Middle frontal gyrus (tissue), 1 donor: Measurements from ENCODE around the gene JARID2.
"Not testable (repeated sequence)": the region's sequence is repeated elsewhere in the genome, so short reads cannot be mapped to it uniquely, and the experiment has no call there.

Source experiments
- DNase-seq: peaks from one replicate; pipeline ENCODE4 v3.0.0-alpha.2; 2015; ENCODE audit warnings: low spot score; ENCODE audit errors: extremely low spot score

The JARID2 gene

DNA sequence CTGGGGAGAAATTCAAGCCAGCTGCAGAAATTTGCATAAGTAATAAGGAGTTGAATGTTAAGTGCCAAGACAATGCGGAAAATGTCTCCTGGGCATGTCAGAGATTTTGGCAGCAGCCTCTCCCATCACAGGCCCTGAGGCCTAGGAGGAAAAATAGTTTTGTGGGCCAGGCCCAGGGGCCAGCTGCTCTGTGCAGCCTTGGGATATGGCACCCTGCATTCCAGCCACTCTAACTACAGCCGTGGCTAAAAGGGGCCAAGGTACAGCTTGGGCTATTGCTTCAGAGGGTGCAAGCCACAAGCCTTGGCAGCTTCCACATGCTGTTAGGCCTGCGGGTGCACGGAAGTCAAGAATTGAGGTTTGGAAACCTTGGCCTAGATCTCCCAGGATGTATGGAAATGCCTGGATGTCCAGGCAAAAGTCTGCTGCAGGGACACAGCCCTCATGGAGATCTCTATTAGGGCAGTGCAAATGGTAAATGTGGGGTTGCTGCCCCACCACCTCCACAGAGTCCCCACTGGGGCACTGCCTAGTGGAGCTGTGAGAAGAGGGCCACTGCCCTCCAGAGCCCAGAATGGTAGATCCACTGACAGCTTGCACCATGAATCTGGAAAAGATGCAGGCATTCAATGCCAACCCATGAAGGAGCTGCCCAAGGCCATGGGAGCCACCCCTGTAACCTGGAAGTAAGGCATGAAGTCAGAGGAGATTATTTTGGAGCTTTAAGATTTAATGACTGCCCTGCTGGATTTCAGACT lies 290.5 kb downstream of the JARID2 start:
- DNase-seq = no peak

DNA sequence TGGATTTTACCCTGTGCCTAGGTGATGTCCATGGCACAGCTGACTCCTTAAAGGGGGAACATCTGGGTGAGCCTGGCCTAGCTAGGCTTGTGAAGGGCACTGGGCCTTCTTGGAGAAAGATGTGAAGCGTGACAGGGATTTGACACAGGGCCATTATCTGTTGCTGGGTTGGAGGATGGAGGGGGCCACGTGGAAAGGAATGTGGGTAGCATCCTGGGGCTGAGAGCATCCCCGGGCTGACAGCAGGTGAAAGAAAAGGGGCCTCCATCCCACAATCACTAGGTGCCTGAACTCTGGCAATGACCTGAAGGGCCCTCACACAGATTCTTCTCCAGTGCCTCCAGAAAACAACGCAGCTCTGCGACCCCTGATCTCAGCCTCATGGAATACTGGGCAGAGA lies 292.2 kb downstream of the JARID2 start:
- DNase-seq = no peak

DNA sequence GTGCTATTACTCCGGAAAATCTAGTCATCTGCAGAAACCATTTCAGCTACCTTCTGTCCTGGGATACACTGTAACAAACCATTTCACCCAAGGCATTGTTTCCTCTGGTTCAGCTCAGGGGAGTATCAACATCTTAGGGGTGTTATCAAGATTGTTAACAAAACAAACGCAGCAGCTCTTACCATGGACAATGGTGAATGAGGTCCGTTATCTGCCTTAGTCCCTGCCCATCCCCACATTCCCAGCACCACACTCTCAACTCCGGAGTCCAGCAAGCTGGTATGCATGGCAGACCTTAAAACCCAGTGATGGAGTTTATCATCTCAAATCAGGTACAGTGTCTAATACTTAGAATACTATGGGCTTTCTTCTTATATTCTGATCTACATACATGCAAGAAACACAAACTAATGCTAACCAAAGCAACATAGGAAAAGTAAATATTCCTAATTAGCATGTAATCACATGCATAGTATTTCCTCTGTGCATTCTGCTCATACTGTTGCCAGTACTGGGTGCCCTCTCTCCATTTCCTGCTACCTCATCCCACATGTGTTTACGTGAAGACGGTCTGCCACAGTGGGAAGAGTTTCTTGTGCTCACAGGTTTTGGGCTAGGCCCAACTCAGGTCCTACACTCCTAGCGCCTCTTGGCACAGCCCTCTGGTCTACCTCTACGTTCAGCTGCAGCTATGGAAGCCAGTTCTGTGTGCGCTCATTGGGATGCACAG lies 293.1 kb downstream of the JARID2 start:
- DNase-seq = no peak

DNA sequence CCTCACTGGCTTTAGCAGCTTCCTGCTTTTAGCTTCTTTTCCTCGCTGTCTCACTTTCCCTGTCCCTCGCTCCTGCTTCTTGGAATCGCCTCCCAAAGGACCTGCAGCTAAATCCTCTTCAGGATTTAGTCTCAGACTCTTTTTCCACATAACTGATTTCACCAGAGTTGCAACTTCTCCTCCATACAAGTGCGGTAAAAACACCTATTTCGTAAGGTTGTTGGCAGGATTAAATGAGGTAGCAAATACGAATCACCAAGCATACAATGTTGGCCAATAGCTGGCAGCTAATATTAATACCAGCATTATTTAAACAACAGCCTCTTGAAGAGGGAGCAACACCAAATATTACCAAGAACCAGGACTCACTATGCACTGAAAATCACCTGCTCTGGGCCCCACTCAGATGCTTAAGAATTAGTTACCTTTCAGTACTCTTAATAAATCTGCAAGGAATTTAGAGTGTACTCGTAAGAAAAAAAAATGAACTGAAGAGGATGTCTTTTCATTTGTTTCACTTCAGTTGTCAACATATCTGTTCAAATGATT lies 293.9 kb downstream of the JARID2 start:
- no peak for DNase-seq

DNA sequence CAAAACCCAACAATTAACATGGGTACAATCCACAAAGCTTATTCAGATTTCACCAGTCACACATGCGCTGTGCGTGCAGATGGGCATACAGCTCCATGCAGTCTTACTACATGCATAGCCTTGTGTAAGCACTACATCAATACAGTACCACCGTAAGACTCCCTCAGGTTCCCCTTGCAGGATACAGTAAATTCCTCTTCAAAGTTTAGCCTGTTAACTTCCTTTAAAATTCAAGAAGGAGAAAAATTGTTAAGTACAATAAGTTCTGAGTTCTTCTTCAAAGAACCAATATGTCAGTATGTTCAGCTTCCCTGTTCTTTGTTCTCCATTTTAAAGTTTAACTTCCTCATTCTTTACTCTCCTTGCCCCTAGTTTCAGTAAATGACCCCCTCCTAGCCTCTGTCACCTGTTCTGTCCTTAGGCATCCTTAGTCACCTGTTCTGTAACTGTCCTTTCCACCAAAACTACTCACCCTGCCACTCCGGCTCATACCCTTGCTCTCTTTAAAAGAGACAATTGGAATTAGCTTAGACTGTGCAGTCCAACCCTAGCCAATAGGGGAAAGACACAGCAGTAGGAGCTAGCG lies 297.6 kb downstream of the JARID2 start:
- not testable (repeated sequence) for DNase-seq

DNA sequence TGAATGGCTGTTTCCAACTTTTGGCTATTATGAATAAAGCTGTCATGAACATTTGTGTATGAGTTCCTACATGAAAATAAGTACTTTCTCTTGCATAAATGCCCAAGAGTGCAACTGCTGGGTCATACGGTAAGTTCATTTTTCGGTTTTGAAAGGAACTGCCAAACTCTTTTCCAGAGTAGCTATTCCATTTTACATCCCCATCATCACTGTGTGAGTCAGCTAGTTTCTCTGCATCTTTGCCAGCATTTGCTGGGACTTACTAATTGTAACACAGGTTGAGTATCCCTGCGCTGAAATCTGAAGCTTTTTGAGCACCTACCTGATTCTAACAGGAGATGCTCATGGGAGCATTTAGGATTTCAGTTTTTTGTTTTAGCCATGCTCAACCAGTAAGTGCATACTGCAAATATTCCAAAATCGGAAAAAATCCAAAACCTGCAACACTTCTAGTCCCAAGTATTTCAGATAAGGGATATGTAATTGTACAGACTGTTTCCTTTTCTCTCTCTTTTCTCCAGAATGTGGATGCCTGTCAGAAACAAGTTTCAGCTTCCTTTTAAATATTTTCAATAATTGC lies 298.5 kb downstream of the JARID2 start:
- DNase-seq = no peak

DNA sequence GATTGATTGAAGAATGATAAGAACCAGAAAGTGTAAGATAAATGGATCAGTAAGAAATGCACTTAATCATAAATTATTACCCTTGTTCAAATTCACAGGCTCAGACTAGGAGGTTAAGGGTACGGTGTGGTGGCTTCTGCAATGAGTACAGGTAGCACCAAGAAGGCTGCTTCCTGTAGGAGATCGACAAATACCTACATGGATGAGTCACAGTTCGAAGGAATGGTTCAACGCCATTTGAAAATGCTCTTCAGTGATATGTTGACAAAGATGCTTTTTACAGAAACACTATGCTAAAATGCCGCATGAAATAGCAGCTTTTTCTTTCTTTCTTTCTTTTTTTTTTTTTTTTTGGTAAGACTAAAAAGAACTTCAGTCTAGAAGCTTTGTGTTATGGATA lies 300.7 kb downstream of the JARID2 start:
- no peak for DNase-seq

DNA sequence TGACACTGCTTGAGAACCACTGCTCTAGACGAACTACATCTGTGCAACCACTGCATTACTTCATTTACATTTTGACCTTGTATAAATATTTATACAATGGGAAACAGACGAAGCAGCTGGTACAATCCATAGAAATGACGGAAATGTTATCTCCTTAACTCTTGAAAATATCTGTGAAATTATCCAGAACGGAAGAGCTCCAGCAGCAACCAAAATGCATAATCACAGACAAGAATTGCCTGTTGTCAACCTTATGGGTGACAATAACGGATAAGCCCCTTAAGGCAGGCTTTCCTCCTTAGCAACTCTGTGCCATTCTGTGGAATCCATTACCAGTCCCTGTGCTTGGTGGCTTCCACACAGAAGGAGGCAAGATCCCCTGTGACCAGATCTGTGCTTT lies 301.5 kb downstream of the JARID2 start:
- no peak for DNase-seq

DNA sequence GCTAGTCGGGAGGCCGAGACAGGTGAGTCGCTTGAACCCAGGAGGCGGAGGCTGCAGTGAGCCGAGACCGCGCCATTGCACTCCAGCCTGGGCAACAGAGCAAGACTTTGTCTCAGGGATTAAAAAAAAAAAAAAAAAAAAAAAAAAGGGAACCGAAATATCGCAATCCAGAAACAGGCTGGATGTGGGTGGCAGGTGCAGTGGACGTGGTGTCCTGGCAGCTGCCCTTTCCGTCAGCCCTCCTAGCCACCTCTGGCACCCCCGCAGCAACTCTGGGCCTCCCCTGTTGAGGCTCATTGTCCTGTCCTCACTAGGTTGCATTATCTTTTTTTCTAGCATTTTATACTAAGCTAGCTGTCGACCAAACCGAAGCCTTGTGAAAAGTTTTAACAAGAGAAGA lies 303.5 kb downstream of the JARID2 start:
- DNase-seq = no peak

DNA sequence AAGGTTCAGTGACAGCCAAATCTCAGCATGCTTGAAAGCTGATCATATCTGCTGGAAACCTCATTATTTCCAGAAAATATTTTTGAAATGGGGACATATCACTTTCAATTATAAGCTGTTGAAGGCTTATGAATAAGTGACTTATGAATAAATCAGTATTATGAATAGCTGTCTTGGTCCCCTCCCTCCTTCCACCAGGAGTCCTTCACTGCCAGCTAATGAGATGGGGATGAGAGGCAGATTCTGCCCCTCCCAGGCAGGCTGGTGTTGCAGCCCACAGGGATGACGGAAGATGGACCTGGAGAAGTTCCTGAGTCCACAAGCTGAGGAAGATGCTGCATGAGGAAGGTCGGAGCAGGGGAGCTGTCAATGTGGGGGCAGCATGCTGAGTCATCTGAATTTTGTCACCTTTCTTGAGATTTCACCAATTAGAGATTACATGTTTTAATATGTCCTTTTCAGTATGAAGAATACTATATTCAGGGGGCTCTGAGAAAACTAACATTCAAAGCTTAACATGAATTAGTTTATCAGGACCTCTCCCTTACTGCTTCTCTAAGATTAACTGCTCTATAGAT lies 304.8 kb downstream of the JARID2 start:
- DNase-seq = no peak

DNA sequence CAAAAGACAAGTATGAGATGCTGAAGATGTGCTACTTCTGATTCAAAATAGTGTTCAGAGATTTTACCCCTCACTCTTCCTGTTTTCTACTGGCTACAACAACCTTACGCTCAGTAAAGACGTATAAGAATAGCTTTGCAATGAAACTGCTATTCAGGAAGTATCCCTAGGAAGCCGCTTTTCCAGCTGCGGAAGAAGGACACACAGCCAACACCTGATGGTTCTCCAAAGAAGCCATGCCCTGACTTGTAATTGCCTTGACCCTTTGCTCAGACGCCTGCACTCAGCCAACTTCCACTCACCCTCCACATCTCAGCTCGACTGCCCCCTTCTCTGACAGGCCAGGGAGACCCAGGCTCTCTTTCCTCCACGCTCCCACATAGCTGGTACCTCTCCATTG lies 305.4 kb downstream of the JARID2 start:
- DNase-seq = no peak

DNA sequence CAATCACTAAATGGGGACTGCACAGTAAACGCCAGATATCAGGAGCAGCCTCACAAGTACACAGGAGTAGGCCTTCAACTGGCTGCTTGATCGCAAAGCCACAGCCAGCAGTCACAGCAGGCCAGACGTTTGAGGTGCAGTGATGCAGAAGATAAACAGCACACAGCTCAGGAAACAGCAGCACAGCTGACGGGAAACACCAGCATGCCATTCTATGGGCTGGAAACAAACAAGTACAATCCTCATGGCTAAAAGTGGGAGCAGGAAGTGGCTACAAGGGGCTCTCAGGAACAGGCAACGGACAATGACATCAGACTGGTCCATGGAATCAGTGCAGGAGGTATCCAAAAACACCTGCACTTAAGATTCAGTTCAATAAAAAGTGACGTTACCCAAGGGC lies 305.9 kb downstream of the JARID2 start:
- DNase-seq = no peak

DNA sequence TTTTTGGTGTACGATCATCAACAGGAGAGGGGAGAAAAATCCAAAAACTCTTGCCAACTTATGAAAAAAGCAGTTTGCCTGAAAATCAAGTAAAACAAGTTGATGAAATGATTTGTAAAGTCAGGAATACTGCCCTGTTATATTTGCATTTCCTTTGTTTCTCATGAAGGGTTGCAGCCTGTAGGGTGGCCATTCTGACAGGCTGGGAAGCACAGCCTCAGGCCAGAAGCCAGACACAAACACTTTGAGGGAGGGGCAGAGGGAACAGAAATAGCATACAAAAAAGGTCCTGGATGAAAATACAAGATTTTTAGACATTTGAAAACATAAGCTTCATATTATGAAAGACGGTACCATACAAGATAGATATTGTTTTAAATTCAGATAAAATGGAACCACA lies 307.2 kb downstream of the JARID2 start:
- DNase-seq = no peak

DNA sequence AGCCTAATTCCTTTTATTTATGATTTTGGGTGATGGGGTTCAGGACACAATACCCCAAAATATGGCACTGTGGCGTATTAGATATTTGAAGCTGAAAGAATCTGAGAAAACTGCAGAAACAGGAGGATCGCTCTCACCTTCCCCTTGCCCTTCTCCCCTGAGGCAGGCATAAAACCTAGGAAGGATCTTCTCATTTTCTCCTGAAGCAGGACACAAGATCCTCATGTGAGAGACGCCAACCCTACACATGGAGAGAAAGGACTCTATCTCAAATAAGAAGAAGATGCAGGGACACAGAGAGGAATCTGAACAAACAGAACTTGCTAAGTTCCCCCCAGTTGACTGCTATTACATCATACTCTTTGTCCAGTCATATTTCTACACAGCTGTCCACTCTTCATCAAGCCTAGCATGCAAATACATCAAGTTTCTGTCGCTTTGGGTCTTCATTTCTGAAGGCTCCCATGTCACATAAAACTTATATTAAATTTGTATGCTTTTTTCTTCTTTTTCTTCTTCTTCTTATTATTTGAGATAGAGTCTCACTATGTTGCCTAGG lies 307.9 kb downstream of the JARID2 start:
- DNase-seq = no peak

DNA sequence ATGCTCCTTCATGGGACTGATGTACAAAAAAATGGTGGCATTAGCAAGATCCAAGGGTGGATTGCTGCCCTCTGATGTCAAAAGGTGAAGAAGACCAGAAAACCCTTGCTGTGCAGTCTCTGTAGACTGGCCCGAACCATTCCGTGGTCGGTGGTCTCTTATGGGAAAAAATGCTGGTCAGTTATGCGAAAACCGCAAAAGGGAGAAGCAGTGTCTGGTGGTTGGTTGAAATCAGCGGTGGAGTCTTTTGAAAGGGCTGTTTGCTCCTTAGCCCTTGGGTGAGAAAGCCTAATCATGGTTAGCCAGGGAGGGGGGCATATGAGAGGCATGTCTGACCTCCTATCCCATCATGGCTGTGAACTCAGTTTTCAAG lies 308.8 kb downstream of the JARID2 start:
- no peak for DNase-seq

DNA sequence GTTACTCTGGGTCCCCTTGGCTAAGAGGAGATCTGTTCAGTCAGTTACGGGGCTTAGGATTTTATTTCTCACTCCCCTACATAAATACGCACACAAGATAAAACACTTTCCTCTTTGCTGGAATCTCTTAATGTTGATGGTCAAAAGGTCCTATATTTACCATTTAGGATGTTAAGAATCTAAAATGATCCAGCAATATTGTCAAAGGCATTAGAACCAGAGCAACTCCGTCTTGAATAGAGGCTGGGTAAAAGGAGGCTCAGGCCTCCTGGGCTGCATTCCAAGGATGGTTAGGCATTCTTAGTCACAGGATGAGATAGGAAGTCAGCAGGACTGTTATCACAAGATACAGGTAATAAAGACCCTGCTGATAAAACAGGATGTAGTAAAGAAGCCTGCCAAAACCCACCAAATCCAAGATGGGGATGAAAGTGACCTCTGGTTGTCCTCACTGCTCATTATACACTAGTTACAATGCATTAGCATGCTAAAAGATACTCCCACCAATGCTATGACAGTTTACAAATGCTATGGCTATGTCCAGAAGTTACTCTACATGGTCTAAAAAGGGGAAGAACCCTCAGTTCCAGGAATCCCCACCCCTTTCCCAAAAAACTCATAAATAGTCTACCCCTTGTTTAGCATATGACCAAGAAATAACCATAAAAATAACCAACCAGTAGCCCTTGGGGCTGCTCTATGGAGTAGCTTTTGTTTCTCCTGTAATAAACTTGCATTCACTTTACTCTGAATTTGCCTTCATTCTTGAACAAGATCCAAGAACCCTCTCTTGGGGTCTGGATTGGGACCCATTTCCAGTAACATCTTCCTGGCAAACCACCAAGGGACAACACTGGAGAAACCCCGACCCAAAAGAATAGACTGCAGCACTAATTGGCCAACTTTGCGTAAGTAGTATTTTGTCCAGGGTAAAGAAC lies 309.5 kb downstream of the JARID2 start:
- no peak for DNase-seq

DNA sequence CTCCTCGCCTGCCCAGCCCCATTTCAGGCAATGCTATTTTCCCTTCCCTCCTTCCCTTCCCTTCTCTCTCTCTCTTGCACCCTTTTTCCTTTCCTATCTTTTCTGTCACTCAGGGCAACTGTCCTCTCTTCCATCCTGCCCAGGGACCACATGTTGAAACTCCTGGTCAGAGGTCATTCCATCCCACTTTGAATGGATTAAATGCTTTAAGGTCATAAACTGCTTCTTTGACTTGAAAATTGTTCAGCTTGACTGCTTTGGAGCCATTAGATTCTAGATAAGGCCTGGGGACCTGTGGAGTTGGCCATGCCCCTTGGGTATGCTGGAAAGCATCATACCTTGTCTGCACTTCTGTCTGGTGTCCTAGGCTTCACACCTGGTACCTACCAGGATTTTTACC lies 310.8 kb downstream of the JARID2 start:
- DNase-seq = no peak

DNA sequence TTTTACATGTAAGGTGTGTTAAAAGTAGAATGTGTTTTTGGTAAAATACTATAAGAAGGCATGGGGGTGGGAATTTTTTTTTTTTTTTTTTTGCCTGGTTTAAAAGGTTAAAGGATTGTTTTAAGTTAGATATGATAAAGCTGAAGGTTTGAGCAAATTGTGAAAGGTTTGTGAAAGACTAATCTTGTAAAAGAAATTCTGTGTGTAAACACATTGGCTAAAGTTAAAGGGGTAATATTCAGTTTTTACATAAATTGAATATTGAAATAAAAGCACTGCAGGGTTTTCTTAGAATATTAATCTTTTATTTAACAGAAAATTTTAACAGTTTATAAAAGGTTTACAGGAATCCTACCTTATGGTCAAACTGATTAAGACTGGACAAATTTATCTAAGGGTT lies 311.3 kb downstream of the JARID2 start:
- DNase-seq = no peak

DNA sequence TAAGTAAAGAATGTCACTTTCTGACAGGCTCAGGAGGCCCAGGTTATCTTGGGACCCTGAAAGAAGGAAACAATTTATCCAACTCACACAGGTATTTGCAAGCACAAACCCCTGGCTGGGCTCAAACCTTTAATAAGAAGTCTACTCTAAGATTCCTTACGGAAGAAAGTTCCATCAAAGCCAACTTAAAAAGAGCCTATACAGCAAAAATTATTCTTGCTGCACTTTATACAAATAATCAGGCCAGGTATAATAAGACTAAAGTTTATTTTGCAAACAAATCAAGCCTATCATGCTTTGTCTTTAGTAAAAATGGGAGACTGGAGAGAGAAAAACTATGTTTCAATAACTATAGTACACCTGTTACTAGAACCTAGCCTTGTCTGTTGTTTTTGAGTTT lies 314.8 kb downstream of the JARID2 start:
- DNase-seq = no peak

DNA sequence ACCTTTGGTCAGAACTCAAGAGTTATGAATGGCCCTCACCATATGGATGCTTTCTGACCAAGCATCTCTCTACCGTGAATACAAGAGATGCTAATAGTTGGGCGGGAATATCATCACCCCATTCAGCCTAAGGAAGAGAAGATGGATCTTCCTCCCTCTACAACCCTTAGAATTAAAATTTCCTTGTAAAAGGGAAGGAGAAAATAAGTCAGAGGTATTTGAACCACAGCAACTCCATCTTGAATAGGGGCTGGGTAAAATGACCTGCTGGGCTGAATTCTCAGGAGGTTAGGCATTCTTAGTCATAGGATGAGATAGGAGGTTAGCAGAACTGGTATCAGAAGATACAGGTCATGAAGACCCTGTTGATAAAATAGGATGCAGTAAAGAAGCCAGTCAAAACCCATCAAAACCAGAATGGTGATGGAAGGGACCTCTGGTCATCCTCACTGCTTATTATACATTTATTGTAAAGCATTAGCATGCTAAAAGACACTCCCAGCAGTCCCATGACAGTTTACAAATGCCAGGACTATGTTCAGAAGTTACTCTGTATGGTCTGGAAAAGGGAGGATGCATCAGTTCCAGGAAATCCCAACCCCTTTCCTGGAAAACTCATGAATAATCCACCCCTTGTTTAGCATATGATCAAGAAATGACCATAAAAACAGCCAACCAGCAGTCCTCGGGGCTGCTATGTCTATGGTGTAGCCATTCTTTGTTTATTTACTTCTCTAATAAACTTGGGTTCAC lies 315.8 kb downstream of the JARID2 start:
- DNase-seq = no peak
